SK-N-SH treated with all-trans-retinoic acid at 6 μM for 48 hours (cell line): ENCODE data around the gene CEND1.

Experiments used
- ATAC-seq: fragments of 200-7000 bp; cut with Tn5 transposase; 3 replicates; pipeline ENCODE4 v1.9.1; 2020; ENCODE audit warnings: mild to moderate bottlenecking, moderate library complexity
- ARNTL ChIP-seq: fragments of 450-650 bp; formaldehyde crosslinking; IDR thresholded peaks from 2 replicates; pipeline ENCODE4 v1.5.0; 2020; ENCODE audit warnings: low read depth, mild to moderate bottlenecking, moderate library complexity, borderline replicate concordance
- BACH2 ChIP-seq: fragments of 250-450 bp; sonication (Bioruptor Pico); IDR thresholded peaks from 2 replicates; pipeline ENCODE4 v1.9.0; 2021; ENCODE audit warnings: mild to moderate bottlenecking, borderline replicate concordance
- CSDC2 ChIP-seq: fragments of 250-450 bp; sonication (Bioruptor Pico); IDR thresholded peaks from 2 replicates; pipeline ENCODE4 v1.5.0; 2020; ENCODE audit warnings: mild to moderate bottlenecking, moderate library complexity
- ESRRG ChIP-seq: fragments of 250-450 bp; sonication (Bioruptor Pico); IDR thresholded peaks from 2 replicates; pipeline ENCODE4 v1.6.1; 2021; ENCODE audit warnings: mild to moderate bottlenecking
- GLIS3 ChIP-seq: fragments of 250-450 bp; sonication (Bioruptor Pico); IDR thresholded peaks from 2 replicates; pipeline ENCODE4 v1.5.0; 2020; ENCODE audit warnings: mild to moderate bottlenecking, moderate library complexity
- ISL1 ChIP-seq: fragments of 250-450 bp; sonication (Bioruptor Pico); IDR thresholded peaks from 2 replicates; pipeline ENCODE4 v2.1.2; 2022; ENCODE audit warnings: mild to moderate bottlenecking, moderate library complexity
- OSR1 ChIP-seq: fragments of 250-450 bp; sonication (Bioruptor Pico); IDR thresholded peaks from 2 replicates; pipeline ENCODE4 v1.8.0; 2022; ENCODE audit warnings: moderate library complexity, mild to moderate bottlenecking, inconsistent platforms
- PATZ1 ChIP-seq: fragments of 250-450 bp; sonication (Bioruptor Pico); IDR thresholded peaks from 2 replicates; pipeline ENCODE4 v1.8.0; 2020; ENCODE audit warnings: mild to moderate bottlenecking, moderate library complexity, borderline replicate concordance
- RARB ChIP-seq: fragments of 250-450 bp; sonication (Bioruptor Pico); IDR thresholded peaks from 2 replicates; pipeline ENCODE4 v1.8.0; 2021; ENCODE audit warnings: mild to moderate bottlenecking, moderate library complexity
- SNAI2 ChIP-seq: fragments of 250-450 bp; sonication (Bioruptor Pico); IDR thresholded peaks from 2 replicates; pipeline ENCODE4 v1.5.0; 2020; ENCODE audit warnings: mild to moderate bottlenecking, moderate library complexity
- TCF4 ChIP-seq: fragments of 250-450 bp; sonication (Bioruptor Pico); IDR thresholded peaks from 2 replicates; pipeline ENCODE4 v1.8.0; 2021; ENCODE audit warnings: mild to moderate bottlenecking, moderate library complexity, borderline replicate concordance
- TOX ChIP-seq: fragments of 250-450 bp; sonication (Bioruptor Pico); IDR thresholded peaks from 2 replicates; pipeline ENCODE4 v1.8.0; 2021; ENCODE audit warnings: mild to moderate bottlenecking, moderate library complexity, borderline replicate concordance
- TSHZ2 ChIP-seq: fragments of 250-450 bp; sonication (Bioruptor Pico); IDR thresholded peaks from 2 replicates; pipeline ENCODE4 v1.5.0; 2020; ENCODE audit warnings: mild to moderate bottlenecking, moderate library complexity
- ZC3H10 ChIP-seq: fragments of 250-450 bp; sonication (Bioruptor Pico); IDR thresholded peaks from 2 replicates; pipeline ENCODE4 v1.5.1; 2021; ENCODE audit warnings: mild to moderate bottlenecking, moderate library complexity
- ZFP3 ChIP-seq: fragments of 250-450 bp; sonication (Bioruptor Pico); IDR thresholded peaks from 2 replicates; pipeline ENCODE4 v1.5.0; 2020; ENCODE audit warnings: mild to moderate bottlenecking, moderate library complexity
- ZFP30 ChIP-seq: fragments of 450-650 bp; formaldehyde crosslinking; IDR thresholded peaks from 2 replicates; pipeline ENCODE4 v1.5.0; 2022; ENCODE audit warnings: mild to moderate bottlenecking, moderate library complexity
- ZNF565 ChIP-seq: fragments of 450-650 bp; formaldehyde crosslinking; conservative IDR thresholded peaks from 2 replicates; pipeline ENCODE4 v1.5.0; 2020; ENCODE audit warnings: low read depth, mild to moderate bottlenecking, moderate library complexity
- ZNF70 ChIP-seq: fragments of 450-650 bp; formaldehyde crosslinking; IDR thresholded peaks from 2 replicates; pipeline ENCODE4 v1.5.0; 2020; ENCODE audit warnings: mild to moderate bottlenecking, moderate library complexity
- ZNF8 ChIP-seq: fragments of 450-650 bp; formaldehyde crosslinking; IDR thresholded peaks from 2 replicates; pipeline ENCODE4 v1.5.0; 2020; ENCODE audit warnings: mild to moderate bottlenecking, moderate library complexity
- TF ChIP-seq, protein P1 (sequence below): fragments of 250-450 bp; sonication (Bioruptor Pico); IDR thresholded peaks from 2 replicates; pipeline ENCODE4 v1.8.0; 2021; ENCODE audit warnings: low read depth, mild to moderate bottlenecking, moderate library complexity, borderline replicate concordance
- TF ChIP-seq, protein P2 (sequence below): fragments of 250-450 bp; sonication (Bioruptor Pico); IDR thresholded peaks from 2 replicates; pipeline ENCODE4 v1.5.1; 2020; ENCODE audit warnings: low read depth, mild to moderate bottlenecking, moderate library complexity

CEND1 gene

DNA sequence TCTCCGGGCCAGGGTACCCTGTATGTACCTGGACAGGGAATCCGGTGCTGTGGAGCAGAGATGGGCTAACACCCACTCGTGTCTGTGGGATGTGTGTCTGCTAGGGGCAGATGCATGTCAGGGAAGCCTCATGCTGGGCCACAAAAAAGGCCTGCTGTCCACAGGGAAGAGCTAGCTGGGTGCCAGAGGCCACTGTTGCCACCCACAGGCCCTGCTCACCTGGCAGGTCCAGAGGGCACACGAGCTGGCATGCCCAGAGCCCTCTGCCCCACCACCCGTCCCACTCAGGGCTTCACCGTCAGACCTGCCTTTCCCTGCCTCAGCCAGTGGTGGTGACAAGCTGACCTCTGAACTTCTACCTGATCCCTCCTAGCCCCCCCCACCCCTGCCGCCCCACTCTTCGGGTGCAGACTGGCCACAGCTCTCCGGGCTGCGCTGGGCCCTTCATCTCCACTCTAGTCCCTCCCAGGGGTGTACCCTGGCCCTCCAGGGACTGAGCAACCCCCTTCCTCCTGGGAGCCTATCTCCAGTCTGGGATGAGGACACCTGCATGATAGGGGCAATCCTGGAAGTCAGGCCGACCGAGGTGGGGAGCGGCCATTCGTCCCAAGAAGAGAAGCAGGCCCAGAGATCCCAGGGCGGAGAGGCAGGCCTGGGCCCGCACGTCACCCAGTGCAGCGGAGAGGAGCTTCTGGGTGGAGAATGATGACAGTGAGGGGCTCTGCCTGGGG lies 6.8 kb upstream of the CEND1 start:
- TF ChIP-seq ESRRG: no peak
- peak; percentile 0; the same call in 2 of the 3 replicates for ATAC-seq

DNA sequence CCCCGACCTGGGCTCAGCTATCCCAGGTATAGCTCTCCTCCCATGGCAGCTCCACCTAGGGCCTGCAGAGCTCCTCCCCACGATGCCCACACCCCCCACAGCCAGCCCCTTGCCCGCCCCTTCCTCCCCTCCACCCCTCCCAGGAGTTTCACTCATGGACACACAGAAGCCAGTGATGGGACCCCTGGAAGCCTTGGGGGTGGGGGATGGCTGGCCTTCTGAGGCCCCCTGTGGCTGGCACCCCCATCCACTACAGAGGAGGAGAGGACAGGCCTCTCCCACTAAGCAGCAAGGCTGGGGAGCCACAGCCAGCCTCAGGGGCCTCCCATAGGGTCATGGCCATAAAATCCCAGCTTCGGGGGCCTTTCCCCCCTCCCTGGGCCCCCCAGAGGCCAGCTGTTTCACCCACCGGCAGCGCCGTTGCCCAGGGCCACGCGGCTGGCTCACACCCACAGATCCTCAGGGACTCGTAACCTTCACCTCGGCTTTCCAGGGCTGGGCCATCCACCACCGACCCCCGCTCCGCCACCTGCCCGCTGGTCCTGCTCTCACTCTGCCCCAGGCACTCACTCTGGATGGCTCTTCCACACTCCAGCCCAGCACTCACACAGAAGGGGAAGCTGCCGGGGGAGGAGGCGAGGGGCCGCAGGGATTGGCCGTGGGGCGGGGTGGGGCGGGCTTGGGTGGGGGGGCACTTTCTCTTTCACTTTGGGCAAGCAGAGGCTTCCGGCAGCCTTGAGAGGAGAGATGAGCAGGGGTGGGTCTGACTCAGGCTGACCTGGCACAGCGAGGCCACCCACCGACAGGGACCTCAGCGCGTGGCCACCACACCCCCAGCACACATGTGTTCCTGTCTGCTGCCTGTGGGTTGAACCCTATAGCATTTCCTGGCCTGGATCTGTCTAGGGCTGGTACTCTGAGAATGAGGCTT lies 6.0 kb upstream of the CEND1 start:
- TF ChIP-seq TOX: no peak
- no peak for TF ChIP-seq PATZ1 (CRISPR knock-in tag)
- no peak for TF ChIP-seq ARNTL (CRISPR knock-in tag)
- TF ChIP-seq ZFP3 (CRISPR knock-in tag): no peak
- TF ChIP-seq CSDC2 (CRISPR knock-in tag): no peak
- no peak for TF ChIP-seq OSR1 (CRISPR knock-in tag)
- TF ChIP-seq ESRRG: no peak
- TF ChIP-seq ZC3H10: no peak
- TF ChIP-seq ZNF70 (CRISPR knock-in tag): no peak
- no peak for TF ChIP-seq GLIS3 (CRISPR knock-in tag)
- TF ChIP-seq TSHZ2 (CRISPR knock-in tag): no peak
- TF ChIP-seq SNAI2 (CRISPR knock-in tag): no peak
- TF ChIP-seq ZNF8 (CRISPR knock-in tag): no peak
- TF ChIP-seq, protein P1, sequence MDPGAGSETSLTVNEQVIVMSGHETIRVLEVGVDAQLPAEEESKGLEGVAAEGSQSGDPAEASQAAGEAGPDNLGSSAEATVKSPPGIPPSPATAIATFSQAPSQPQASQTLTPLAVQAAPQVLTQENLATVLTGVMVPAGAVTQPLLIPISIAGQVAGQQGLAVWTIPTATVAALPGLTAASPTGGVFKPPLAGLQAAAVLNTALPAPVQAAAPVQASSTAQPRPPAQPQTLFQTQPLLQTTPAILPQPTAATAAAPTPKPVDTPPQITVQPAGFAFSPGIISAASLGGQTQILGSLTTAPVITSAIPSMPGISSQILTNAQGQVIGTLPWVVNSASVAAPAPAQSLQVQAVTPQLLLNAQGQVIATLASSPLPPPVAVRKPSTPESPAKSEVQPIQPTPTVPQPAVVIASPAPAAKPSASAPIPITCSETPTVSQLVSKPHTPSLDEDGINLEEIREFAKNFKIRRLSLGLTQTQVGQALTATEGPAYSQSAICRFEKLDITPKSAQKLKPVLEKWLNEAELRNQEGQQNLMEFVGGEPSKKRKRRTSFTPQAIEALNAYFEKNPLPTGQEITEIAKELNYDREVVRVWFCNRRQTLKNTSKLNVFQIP: no peak
- TF ChIP-seq ISL1: no peak
- no peak for TF ChIP-seq TCF4 (CRISPR knock-in tag)
- no peak for TF ChIP-seq BACH2 (CRISPR knock-in tag)
- TF ChIP-seq ZFP30: no peak
- ATAC-seq: peak; percentile 64

- TF ChIP-seq ZNF70 (CRISPR knock-in tag): no peak
- no peak for TF ChIP-seq TCF4 (CRISPR knock-in tag)
- no peak for ATAC-seq
These were observed 5.1 kb upstream of the CEND1 start for GRCh38 chr11:794766-795633.

- no peak for ATAC-seq
- TF ChIP-seq ESRRG (no peak), TSHZ2 (CRISPR knock-in tag) (no peak), ZNF70 (CRISPR knock-in tag) (no peak), ARNTL (CRISPR knock-in tag) (no peak), ZNF565 (no peak), GLIS3 (CRISPR knock-in tag) (no peak), OSR1 (CRISPR knock-in tag) (no peak), TCF4 (CRISPR knock-in tag) (no peak), ISL1 (no peak), ZNF8 (CRISPR knock-in tag) (no peak), BACH2 (CRISPR knock-in tag) (no peak), RARB (CRISPR knock-in tag) (no peak)
- TF ChIP-seq, protein P2, sequence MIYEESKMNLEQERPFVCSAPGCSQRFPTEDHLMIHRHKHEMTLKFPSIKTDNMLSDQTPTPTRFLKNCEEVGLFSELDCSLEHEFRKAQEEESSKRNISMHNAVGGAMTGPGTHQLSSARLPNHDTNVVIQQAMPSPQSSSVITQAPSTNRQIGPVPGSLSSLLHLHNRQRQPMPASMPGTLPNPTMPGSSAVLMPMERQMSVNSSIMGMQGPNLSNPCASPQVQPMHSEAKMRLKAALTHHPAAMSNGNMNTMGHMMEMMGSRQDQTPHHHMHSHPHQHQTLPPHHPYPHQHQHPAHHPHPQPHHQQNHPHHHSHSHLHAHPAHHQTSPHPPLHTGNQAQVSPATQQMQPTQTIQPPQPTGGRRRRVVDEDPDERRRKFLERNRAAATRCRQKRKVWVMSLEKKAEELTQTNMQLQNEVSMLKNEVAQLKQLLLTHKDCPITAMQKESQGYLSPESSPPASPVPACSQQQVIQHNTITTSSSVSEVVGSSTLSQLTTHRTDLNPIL: no peak
These were observed 4.3 kb upstream of the CEND1 start for GRCh38 chr11:794013-794765.
